ENCODE data around the gene STAT1. TPM values are rescaled to one million over a fixed set of nuclear protein-coding genes. Genes with fewer than 3 reads are reported as not detected.

Gene STAT1
- total and polyA plus RNA-seq, 10 of the 15 experiments (the other 5 are each of a cell fraction or from before 2014, with no cell fraction given), result 81.8 to 398 (median 307) TPM

GRCh38 chr2:190964170-190964795 lies 49.7 kb downstream of the STAT1 start:
- no peak overlapping the region for H3K4me3 ChIP-seq
- no peak for FAIRE-seq
- peaks cover 12 to 43% of the 10 kb centered on the region in 2 experiments for H3K36me3 ChIP-seq (ENCODE audit: control insufficient read depth in 2 of 2, insufficient read depth in 2 of 2, low read length in 1 of 2)
- H3K4me1 ChIP-seq (ENCODE audit: control insufficient read depth, insufficient read depth, low read length), result no peaks in the 10 kb centered on the region
- BruUV-seq (replicated peaks), result no TSS peak
- ChIA-PET CTCF (interaction anchor here (2.2 to 3.0 kb wide), 2 partner anchors 17 to 114 kb away, joined by 13 to 15 read pairs; no protein-coding TSS in a partner anchor), SMC1A (ENCODE audit: uncharacterized antibody, unreplicated experiment) (interaction anchor here (1.2 to 1.6 kb wide), 5 partner anchors 14 to 111 kb away, joined by 3 to 7 read pairs (median 4); no protein-coding TSS in a partner anchor), RAD21 (ENCODE audit: unreplicated experiment) (interaction anchor here (1.8 kb wide), 2 partner anchors 16 to 18 kb away, joined by 6 read pairs; no protein-coding TSS in a partner anchor), POLR2A (interaction anchor here (0.6 to 1.3 kb wide), 2 partner anchors 55 to 171 kb away, joined by 3 read pairs; no protein-coding TSS in a partner anchor)
- H3K4me2 ChIP-seq (ENCODE audit: control insufficient read depth, insufficient read depth), result no peak overlapping the region
- DNase-seq (ENCODE audit: low read depth, low spot score), result no peak
- H3K79me2 ChIP-seq (ENCODE audit: control insufficient read depth, insufficient read depth, low read length), result no peaks in the 10 kb centered on the region
- no peaks in the 10 kb centered on the region for H3K9me3 ChIP-seq (replicated peaks; ENCODE audit: control insufficient read depth, insufficient read depth, low read length)
- peak; percentile 48 for ATAC-seq
- in situ Hi-C loops (cut with MboI), result no loop called here
- H3K27ac ChIP-seq (ENCODE audit: control insufficient read depth, insufficient read depth), result no peak overlapping the region
- no peak overlapping the region for H3K9ac ChIP-seq (ENCODE audit: control insufficient read depth, insufficient read depth, low read length)
- no peaks in the 10 kb centered on the region for H3K27me3 ChIP-seq (replicated peaks in 1 of 2; ENCODE audit: control insufficient read depth in 2 of 2, insufficient read depth in 2 of 2, low read length in 1 of 2)
- H4K20me1 ChIP-seq (ENCODE audit: control insufficient read depth, insufficient read depth), result no peaks in the 10 kb centered on the region
- WGBS (ENCODE audit: insufficient coverage, insufficient replicate concordance, low lambda C conversion rate, missing lambda C conversion rate), result 42% methylated on average over 6 of the region's 6 CpGs
- intact Hi-C loops (cut with micrococcal nuclease; ENCODE audit: unreplicated experiment), result loop anchor here (5.0 kb wide), 1 partner anchor 112 kb away; no protein-coding TSS in a partner anchor
- no peak overlapping the region for H2AFZ ChIP-seq (ENCODE audit: control insufficient read depth, low read depth, low read length)
- TF ChIP-seq SPI1 (IDR thresholded peaks at IDR 0.05; ENCODE audit: borderline replicate concordance, insufficient read depth, low read depth, low read length) (no peak), FOXM1 (IDR thresholded peaks at IDR 0.05; ENCODE audit: low read depth, low read length) (no peak), PAX5 (IDR thresholded peaks at IDR 0.05; ENCODE audit: borderline replicate concordance, low read depth, low read length) (0 out of 2 replicates have a peak, but pooled peaks have one; percentile 6), ZBTB40 (IDR thresholded peaks at IDR 0.05; ENCODE audit: borderline replicate concordance) (no peak), POLR2A (IDR thresholded peaks at IDR 0.05; ENCODE audit: low read depth, low read length) (peak; percentile 81), IRF5 (IDR thresholded peaks at IDR 0.05; ENCODE audit: borderline replicate concordance) (no peak), ATF2 (IDR thresholded peaks at IDR 0.05; ENCODE audit: low read length) (peak; percentile 34; the same call in 1 of the 2 replicates), FOXK2 (IDR thresholded peaks at IDR 0.05) (no peak), POLR2AphosphoS5 (IDR thresholded peaks at IDR 0.05; ENCODE audit: low read length) (peak; percentile 89), PML (IDR thresholded peaks at IDR 0.05; ENCODE audit: low read length) (peak; percentile 54; the same call in 1 of the 2 replicates), ZSCAN29 (IDR thresholded peaks at IDR 0.05) (no peak)

Measured in GM12878 (cell line).